NCI-H2171 treated with DMSO at 0.1 percent for 48 hours (cell line): Measurements from ENCODE around the gene KCNG4.

Source experiments
- DNase-seq: peaks from one replicate; lab custom pipeline; 2025; lab: John Stamatoyannopoulos, UW

KCNG4 gene

DNA sequence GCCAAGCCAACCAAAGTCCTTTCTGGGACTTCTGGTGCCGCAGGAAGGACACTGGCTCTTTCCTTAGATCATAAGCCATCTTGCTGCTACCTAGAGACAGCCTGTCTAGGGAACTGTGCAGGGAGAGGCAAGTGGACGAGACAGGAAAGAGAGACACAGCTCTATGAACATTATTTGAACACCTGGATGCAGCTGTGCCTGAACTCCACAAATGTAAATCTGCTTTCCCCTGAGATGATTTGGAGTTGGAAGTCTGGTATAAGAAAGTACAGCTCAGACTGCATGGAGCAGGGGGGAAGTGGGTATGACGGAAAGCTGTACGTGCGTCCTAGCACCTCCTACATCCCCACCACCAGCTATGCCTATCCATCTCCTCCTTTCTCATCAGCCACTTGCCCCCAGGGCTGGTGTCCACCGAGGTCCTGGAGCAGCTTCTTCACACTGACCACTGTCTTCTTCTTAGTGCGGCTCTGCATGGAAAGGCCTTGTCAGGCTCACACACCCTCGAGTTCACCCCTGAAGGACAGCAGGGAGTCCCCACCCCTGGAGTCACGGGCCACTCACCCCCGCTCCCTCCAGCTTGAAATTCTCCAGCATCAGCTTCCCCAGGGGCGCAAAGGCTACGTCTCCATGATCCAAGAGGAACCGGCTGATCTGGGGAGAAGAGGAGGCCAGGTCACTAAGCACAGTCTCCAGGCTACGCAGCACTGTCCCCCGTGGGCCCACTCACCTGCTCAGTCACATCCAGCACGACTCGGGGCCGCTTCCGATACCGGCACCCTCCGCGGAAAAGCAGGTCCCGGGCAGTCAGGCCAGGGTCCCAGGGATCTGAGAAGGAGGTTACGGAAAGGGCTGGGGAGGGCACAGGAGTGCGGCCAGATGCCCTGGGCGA is 56.9 kb downstream of the KCNG4 start:
- DNase-seq, result no peak

DNA sequence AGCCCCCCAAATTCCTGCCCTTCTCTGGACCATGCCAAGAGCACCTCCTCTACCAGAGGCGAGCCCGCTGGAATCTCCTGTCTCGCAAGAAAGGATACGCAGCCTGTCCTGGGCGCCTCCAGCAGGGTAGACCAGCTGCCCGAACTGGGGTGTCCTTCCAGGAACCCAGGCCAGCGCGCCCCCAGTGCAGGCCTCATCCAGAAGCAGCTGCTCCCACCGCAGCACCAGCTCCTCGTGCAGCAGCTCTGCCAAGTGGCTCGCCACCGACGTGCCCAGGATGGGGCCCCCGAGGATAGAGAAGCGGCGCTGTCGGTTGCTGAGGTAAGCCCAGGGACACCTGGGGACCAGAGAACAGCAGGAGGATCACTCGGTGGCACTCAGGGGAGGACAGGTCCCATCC is 57.7 kb downstream of the KCNG4 start:
- DNase-seq, result no peak

DNA sequence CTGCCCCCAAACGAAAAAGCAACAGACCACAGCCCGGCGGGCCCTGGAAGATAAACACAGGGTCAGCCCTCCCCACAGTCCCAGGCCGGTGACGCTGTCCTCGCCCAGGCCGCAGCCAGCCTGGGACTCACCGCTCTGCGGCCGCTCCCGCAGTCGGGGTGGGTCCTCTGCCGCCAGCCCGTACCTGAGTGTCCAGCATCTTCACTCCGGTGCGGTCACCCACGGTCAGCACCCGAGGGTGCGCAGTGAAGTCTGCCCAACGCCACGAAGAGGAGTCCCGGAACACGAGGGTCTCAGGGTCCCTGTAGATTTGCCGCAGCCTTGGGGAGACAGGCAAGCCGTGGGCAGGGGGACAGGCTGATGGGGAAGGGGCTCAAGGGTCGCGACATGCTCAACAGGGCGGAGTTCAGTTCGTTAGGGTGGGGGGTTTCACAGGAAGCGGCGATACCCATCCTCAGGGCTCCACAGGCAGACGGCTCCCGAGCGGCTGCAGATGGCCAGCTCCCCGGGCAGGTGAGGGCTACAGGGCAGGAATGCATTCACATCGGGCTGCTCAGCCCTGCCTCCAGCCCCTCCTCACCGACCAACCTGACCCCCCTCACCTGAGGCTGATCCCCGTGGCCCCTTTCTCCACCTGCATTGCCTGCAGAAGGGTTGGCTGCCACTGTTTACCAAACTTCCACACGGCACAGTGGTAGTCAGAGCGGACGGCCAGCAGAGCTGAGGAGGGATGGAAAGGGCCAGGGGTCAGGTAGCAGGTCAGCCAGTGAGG is 58.5 kb downstream of the KCNG4 start:
- no peak for DNase-seq

DNA sequence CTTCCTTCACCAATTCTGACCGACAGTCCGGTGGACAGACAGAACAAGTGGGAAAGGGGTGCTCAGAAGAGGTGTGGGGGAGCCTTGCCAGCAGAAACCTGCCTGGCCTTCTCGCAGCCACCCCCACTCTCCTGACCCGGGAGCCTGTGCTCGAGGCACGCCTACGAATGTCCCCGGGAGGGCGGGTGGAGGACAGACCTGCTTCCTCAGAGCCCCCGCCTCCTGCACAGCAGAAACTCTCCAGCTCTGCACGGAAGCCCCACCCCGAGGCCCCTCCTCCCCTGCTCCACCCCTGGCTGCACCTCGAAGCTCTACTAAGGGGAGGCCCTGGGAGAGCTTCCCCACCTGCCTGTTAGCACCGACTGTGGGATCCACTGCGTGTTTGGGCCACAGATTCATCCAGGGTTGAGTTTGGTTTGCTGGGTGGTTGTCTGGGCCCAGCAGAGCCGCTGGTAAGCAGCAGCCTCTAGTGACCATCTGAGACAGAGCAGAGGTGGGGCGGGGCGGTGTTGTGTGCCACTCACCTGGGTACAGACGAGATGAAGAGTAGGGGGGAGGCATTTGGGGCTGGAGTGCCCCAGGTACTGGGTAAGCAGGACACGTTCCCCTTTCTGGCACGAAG is 59.2 kb downstream of the KCNG4 start:
- DNase-seq, result no peak

GRCh38 chr16:84179612-84180320 is 60.0 kb downstream of the KCNG4 start:
- no peak for DNase-seq

DNA sequence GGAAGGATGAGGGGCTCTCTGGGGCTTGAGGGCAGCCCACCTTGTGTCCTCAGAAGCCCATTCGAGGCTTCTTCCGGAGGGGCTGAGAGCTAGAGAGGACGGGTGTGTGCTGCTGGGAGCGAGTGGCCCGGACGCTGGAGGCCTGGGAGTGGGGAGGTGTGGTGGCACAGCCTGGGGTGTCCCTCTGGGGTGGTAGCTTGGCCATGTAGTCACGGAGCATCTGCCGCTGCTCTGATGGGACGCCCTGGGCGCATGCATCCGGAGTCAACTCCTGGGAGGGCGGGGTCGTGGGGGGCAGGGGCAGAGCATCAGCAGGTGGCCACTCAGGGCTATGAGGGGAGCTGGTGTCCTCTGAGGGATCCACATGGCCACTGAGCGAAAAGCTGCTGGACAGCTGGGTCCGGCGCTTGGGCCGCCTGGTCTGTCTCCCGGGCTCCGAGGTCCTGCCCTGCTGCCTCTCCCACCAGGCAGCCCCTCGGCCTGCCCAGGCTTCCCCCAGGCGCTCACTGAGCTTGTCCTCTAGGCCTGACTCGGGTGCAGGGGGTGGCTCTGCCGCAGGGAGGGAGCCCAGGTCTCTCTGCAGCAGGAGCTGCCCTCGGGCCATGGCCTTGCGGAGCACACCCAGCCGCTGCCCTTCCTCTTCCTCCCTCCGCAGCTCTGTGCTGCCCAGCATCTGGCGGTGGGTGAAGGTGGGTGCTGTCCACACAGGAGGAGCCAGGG is 60.8 kb downstream of the KCNG4 start:
- no peak for DNase-seq

DNA sequence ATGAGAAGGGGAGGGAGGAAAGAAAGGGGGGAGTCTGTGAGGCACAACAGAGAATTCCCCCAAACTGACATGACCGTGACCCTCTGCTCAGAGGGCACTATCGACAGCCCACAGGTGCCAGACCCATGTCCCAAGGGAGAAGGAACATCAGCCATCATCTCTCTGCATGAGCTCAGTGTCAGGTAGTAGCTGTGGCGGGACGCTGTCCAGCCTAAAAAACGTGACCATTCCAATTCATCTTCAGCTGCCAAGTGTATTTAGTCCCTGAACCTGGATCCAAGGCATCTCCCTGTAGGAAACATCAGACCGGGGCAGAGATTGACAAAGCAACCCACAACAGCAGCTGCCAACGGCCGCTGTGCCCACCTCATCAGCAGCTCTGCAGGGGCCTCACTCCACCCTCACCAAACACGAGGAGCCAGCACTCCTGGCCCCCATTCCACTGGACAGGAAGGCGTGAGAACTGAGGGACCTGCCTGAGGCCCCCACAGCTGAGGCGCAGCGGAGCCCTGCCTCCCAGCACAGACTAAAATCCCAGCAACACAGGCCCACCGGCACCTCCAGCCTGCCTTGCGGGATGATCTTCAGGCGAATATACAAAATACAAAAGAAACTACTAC is 61.6 kb downstream of the KCNG4 start:
- no peak for DNase-seq

GRCh38 chr16:84177741-84178073 is 62.1 kb downstream of the KCNG4 start:
- DNase-seq, result no peak

GRCh38 chr16:84176192-84177053 is 63.4 kb downstream of the KCNG4 start:
- DNase-seq, result peak; percentile 70

- peak; percentile 59 for DNase-seq
Observed at GRCh38 chr16:84175350-84176081, 64.3 kb downstream of the KCNG4 start.

- no peak for DNase-seq
Observed at GRCh38 chr16:84174396-84174795, 65.4 kb downstream of the KCNG4 start.

- no peak for DNase-seq
Observed at GRCh38 chr16:84169765-84170310, 70.0 kb downstream of the KCNG4 start.
